Esophagus (tissue), 2 donors: ENCODE measurements around the gene NUDT12. TPM values are rescaled to one million over a fixed set of nuclear protein-coding genes. Genes with fewer than 3 reads are reported as not detected.

Experiments used
- H3K27ac ChIP-seq, 2 donors: one replicate each; pipeline ENCODE4 v1.5.1; 2013; ENCODE audit warnings: low read depth in 2 of 2, mild to moderate bottlenecking in 2 of 2, inconsistent platforms in 1 of 2, low read length in 1 of 2, moderate library complexity in 1 of 2
- H3K27me3 ChIP-seq, 2 donors: one replicate each; pipeline ENCODE4 v1.6.1; 2013; ENCODE audit warnings: low read length in 2 of 2, control low read depth in 1 of 2, mild to moderate bottlenecking in 1 of 2; ENCODE audit not compliant: insufficient read depth in 2 of 2, control insufficient read depth in 1 of 2
- H3K36me3 ChIP-seq, 2 donors: one replicate each; pipeline ENCODE4 v1.6.1; 2013; ENCODE audit warnings: low read length in 1 of 2; ENCODE audit not compliant: control insufficient read depth in 2 of 2, insufficient read depth in 2 of 2
- H3K4me1 ChIP-seq, 2 donors: one replicate each; pipeline ENCODE4 v1.6.1; 2013; ENCODE audit warnings: low read length in 1 of 2; ENCODE audit not compliant: control insufficient read depth in 2 of 2, insufficient read depth in 2 of 2
- H3K4me3 ChIP-seq, 2 donors: one replicate each; pipeline ENCODE4 v1.5.1; 2013; ENCODE audit warnings: low read length in 2 of 2, mild to moderate bottlenecking in 2 of 2, low read depth in 1 of 2, moderate library complexity in 1 of 2
- H3K9me3 ChIP-seq, 2 donors: one replicate each; pipeline ENCODE4 v1.6.1; 2013; ENCODE audit warnings: mild to moderate bottlenecking in 2 of 2, low read depth in 1 of 2, low read length in 1 of 2, moderate library complexity in 1 of 2; ENCODE audit not compliant: control insufficient read depth in 2 of 2, insufficient read depth in 1 of 2
- WGBS, 2 donors: extraction: QIAGEN DNeasy Blood & Tissue Kit; methylation state at CpG; one replicate each; pipeline ENCODE4 v1.1.7; 2013; 5-methylcytosine and 5-hydroxymethylcytosine counted together
- polyA plus RNA-seq, 2 donors: library from polyadenylated mRNA; stranded (reverse); fragments of 200-250 nt; gene quantifications; one replicate each; pipeline ENCODE4 v1.2.3, GENCODE V29; 2013
- donor health status: healthy with polysubstance abuse.
- donor health status: Bipolar disorder and iron deficiency.

NUDT12 gene
- 1 to 10 TPM; 5.1 to 5.9 TPM for polyA plus RNA-seq

GRCh38 chr5:103562453-103563157, at the start of gene NUDT12:
Gene NUDT12 (minus strand): TSS chr5:103562789. CDS start chr5:103560248, 2,541 bp downstream.
- Histone ChIP-seq H3K36me3 (no peaks in the 10 kb centered on the region), H3K27ac (peak within 1 kb of the TSS; percentile 75 to 93), H3K27me3 (no peaks in the 10 kb centered on the region), H3K4me1 (no peaks in the 10 kb centered on the region), H3K9me3 (no peaks in the 10 kb centered on the region), H3K4me3 (peak within 1 kb of the TSS; percentile 75 to 89)
- WGBS, 2 donors: 2 to 3% methylated on average over 37 of the region's 37 CpGs

- no peak overlapping the region for H3K27ac ChIP-seq
Observed at GRCh38 chr5:103607346-103607745, 44.8 kb upstream of the NUDT12 start.

GRCh38 chr5:103605277-103605676, 42.7 kb upstream of the NUDT12 start:
- H3K36me3 ChIP-seq: no peaks in the 10 kb centered on the region
- H3K9me3 ChIP-seq: no peaks in the 10 kb centered on the region
- H3K27me3 ChIP-seq: peaks cover 0 to 2% of the 10 kb centered on the region in 2 donors
- no peaks in the 10 kb centered on the region for H3K4me1 ChIP-seq
- H3K27ac ChIP-seq: no peak overlapping the region
- H3K4me3 ChIP-seq: no peak overlapping the region
- 79 to 88% methylated on average over 2 of the region's 2 CpGs for WGBS, 2 donors

More at GRCh38 chr5:103607346-103607745, 44.8 kb upstream of the NUDT12 start:
- no peak overlapping the region for H3K4me3 ChIP-seq
- H3K9me3 ChIP-seq: no peaks in the 10 kb centered on the region
- no peaks in the 10 kb centered on the region for H3K36me3 ChIP-seq
- H3K27me3 ChIP-seq: peaks cover 0 to 2% of the 10 kb centered on the region in 2 donors
- no peaks in the 10 kb centered on the region for H3K4me1 ChIP-seq

GRCh38 chr5:103602438-103602837, 39.8 kb upstream of the NUDT12 start:
- Histone ChIP-seq H3K27me3 (no peaks in the 10 kb centered on the region), H3K4me3 (no peak overlapping the region), H3K27ac (no peak overlapping the region), H3K9me3 (no peaks in the 10 kb centered on the region), H3K36me3 (no peaks in the 10 kb centered on the region), H3K4me1 (no peaks in the 10 kb centered on the region)

GRCh38 chr5:103601314-103601713, 38.7 kb upstream of the NUDT12 start:
- Histone ChIP-seq H3K27ac (no peak overlapping the region), H3K9me3 (no peaks in the 10 kb centered on the region), H3K4me3 (no peak overlapping the region), H3K27me3 (no peaks in the 10 kb centered on the region), H3K36me3 (no peaks in the 10 kb centered on the region), H3K4me1 (no peaks in the 10 kb centered on the region)
- 89 to 93% methylated on average over 3 of the region's 3 CpGs for whole genome bisulfite sequencing, 2 donors

GRCh38 chr5:103600086-103600485, 37.5 kb upstream of the NUDT12 start:
- Histone ChIP-seq H3K27ac (no peak overlapping the region), H3K27me3 (no peaks in the 10 kb centered on the region), H3K4me3 (no peak overlapping the region), H3K4me1 (no peaks in the 10 kb centered on the region), H3K36me3 (no peaks in the 10 kb centered on the region), H3K9me3 (no peaks in the 10 kb centered on the region)
- 14 to 20% methylated on average over 1 of the region's 1 CpG for WGBS, 2 donors

- Histone ChIP-seq H3K4me3 (no peak overlapping the region), H3K4me1 (no peaks in the 10 kb centered on the region), H3K27me3 (no peaks in the 10 kb centered on the region), H3K36me3 (no peaks in the 10 kb centered on the region), H3K27ac (no peak overlapping the region), H3K9me3 (no peaks in the 10 kb centered on the region)
- WGBS, 2 donors: 80 to 87% methylated on average over 3 of the region's 3 CpGs
Observed at GRCh38 chr5:103598997-103599566, 36.5 kb upstream of the NUDT12 start.

GRCh38 chr5:103590221-103590620, 27.6 kb upstream of the NUDT12 start:
- H3K27me3 ChIP-seq: no peaks in the 10 kb centered on the region
- H3K9me3 ChIP-seq: no peaks in the 10 kb centered on the region
- H3K4me3 ChIP-seq: no peak overlapping the region
- 80 to 82% methylated on average over 3 of the region's 3 CpGs for WGBS, 2 donors
- no peaks in the 10 kb centered on the region for H3K36me3 ChIP-seq
- H3K27ac ChIP-seq: no peak overlapping the region
- no peaks in the 10 kb centered on the region for H3K4me1 ChIP-seq

- Histone ChIP-seq H3K27me3 (no peaks in the 10 kb centered on the region), H3K36me3 (no peaks in the 10 kb centered on the region), H3K4me3 (no peak overlapping the region), H3K4me1 (no peaks in the 10 kb centered on the region), H3K9me3 (no peaks in the 10 kb centered on the region), H3K27ac (no peak overlapping the region)
- 84 to 85% methylated on average over 3 of the region's 3 CpGs for WGBS, 2 donors
Observed at GRCh38 chr5:103589776-103590175, 27.2 kb upstream of the NUDT12 start.

GRCh38 chr5:103589357-103589756, 26.8 kb upstream of the NUDT12 start:
- Histone ChIP-seq H3K27me3 (no peaks in the 10 kb centered on the region), H3K9me3 (no peaks in the 10 kb centered on the region), H3K27ac (no peak overlapping the region), H3K4me1 (no peaks in the 10 kb centered on the region), H3K4me3 (no peak overlapping the region), H3K36me3 (no peaks in the 10 kb centered on the region)
- 40 to 46% methylated on average over 3 of the region's 3 CpGs for WGBS, 2 donors
